ENCODE results near the gene SENP8.
"Not testable (repeated sequence)": the region's sequence is repeated elsewhere in the genome, so short reads cannot be mapped to it uniquely, and the experiment has no call there.

Gene SENP8

DNA sequence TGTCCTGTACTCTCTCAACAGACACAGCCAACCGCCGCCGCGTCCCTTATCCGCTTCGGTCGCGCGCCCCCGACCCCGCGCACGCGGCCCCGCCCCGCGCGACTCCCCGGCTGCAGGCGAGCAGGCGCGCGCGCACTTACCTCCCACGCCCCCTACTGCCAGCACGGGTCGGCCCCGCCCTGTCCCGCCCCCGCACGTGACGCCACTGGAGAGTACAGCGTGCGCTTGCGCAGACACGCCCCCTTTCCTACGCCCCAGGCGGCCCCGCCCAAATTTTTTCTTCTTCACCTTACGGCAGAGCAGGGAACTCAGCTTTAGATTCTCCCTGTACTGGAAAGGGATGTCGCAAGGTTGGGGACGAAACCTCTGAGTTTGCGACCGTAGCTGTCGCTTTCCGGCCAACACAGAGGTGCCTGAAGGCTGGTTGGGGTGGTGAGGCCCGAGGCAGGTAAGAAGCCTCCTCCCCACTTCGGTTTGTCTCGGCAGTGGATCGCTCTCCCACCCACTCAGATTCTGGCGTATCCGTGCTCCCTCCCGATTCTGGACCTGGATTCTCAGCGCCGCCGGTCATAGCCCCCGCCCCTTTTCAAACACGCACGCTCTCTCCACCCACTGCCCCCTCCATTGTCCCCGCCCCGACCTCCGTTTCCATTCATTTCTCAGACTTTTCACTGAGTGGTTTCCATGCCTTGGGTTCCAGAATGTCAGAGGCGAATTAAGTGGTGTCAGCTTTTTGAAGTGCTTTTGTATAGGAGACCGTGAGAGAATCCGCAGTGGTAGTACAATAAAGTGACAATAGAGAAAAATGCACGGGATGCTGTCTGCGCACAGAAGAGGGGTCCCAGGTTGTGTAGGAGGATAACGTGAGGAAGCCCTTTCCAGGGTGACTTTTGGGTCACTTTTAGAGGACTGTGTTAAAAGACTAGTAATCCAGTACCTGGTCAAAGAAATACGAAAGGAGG lies at the start of gene SENP8, which contains the start of gene MYO9A:
SENP8 (plus strand) TSS at position 387 of the 962 bp plus-strand sequence. CDS start 21,221 bp downstream, outside the sequence.
MYO9A (minus strand) TSS at position 134 of the 962 bp plus-strand sequence. CDS start 71,587 bp downstream, outside the sequence.
- DNase-seq: peak; percentile 99

DNA sequence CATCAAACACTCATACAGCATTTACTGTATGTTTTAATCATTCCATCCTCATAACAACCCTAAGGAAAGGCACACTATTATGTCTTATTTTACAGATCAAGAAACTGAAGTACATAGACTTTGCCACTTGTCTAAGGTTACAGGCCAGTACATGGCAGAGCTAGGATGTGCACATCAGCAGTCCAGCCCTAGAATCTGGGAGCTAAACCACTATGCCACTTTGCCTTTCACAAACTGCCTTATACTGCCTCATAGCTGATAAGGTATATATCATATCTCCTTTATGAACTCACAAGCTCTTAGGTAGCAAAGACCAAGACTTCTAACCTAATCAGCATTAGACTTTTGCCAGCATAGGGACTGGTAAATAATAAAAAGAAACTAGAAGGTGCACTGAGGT lies 49.3 kb upstream of the SENP8 start:
- DNase-seq: no peak

DNA sequence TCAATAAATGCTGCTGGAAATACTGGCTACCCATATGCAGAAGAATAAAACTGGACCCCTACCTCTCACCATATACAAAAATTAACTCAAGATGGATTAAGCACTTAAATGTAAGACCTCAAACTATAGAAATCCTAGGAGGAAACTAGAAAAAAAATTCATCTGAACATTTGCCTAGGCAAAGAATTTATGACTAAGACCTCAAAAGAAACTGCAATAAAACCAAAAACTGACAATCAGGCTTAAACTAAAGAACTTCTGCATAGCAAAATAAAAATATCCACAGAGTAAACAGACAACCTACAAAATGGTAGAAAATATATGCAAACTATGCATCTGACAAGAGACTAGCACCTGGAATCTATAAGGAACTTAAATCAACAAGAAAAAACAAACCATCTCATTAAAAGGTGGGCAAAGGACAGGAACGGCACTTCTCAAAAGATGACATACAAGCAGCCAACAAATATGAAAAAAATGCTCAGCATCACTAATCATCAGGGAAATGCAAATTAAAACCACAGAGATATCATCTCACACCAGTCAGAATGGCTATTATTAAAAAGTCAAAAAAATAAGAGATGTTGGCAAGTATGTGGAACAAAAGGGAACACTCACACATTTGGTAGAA lies 47.3 kb upstream of the SENP8 start:
- DNase-seq: no peak

DNA sequence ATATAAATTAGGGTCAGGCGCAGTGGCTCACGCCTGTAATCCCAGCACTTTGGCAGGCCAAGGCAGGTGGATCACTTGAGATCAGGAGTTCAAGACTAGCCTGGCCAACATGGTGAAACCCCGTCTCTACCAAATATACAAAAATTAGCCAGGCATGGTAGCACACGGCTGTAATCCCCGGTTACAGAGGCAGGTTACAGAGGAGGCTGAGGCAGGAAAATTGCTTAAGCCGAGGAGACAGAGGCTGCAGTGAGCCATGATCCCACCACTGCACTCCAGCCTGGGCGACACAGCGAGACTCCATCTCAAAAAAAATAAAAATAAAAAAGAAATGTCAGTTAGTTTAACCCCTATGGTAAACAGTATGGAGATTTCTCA lies 46.8 kb upstream of the SENP8 start:
- not testable (repeated sequence) for DNase-seq

DNA sequence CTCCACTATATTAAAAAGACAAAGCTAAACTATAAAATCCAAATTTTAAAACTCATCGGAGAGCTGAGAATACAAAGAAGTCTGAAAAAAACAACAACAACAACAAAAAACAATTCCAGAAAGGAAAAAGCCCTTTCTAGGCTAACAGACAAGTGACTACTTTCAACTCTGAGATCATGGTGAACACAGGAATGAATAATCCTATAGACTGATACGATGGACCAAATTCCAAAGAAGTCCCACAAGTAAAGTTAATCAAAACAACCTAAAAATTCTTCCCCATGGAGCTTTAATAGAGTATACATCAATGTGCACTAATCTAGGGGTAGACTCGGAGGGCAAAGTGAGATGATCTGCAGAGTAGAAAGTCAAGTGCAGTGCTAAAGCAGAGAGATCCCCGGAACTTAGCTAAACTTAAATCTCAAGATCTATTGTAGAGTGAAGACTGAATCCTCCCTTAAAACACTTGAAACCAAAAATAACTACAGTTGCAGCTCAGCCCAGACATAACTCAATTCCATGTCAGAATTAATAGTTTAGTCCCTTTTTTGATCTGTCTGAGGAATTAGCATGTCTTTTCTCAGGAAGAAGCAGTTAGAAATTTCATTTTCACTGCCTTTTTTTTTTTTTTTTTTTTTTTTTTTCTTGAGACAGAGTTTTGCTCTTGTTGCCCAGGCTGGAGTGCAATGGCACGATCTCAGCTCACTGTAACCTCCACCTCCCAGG lies 43.7 kb upstream of the SENP8 start:
- no peak for DNase-seq

DNA sequence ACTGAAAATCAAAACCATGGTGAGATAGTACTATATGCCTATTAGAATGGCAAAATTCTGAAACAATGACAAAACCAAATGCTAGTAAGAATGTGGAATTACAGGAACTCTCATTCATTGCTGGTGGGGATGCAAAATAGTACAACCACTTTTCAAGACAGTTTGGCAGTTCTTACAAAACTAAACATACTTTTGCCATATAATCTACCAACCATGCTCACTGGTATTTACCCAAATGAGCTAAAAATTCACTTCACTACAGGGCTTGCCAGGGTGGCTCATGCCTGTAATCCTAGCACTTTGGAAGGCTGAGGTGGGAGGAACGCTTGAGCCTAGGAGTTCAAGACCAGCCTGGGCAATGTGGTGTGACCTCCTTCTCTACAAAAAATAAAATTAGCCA lies 40.3 kb upstream of the SENP8 start:
- no peak for DNase-seq

DNA sequence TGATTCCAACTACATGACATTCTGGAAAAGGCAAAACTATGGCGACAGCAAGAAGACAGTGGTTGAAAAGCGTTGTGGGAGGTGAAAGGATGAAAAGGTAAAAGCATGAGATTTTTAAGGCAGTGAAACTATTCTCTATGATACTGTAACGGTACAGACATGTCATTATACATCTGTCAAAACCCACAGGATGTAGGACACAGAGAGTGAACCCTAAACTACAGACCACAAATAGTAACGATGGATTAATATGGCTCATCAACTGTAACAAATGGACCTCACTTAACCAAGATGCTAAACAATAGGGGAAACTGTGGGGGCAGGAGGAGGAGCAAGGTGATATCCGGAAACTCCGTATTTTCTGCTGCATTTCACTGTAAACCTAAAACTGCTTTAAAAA lies 39.3 kb upstream of the SENP8 start:
- no peak for DNase-seq

DNA sequence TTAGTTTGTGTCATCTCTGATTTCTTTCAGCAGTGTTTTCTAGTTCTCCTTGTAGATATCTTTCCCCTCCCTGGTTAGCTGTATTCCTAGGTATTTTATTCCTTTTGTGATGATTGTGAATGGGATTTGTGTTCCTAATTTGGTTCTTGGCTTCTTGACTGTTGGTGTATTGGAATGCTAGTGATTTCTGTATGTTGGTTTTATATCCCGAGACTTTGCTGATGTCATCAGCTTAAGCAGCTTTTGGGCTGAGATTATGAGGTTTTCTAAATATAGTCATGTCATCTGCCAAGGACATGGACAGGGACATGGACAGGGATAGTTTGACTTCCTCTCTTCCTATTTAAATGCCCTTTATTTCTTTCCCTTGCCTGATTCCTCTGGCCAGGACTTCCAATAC lies 36.0 kb upstream of the SENP8 start:
- no peak for DNase-seq

DNA sequence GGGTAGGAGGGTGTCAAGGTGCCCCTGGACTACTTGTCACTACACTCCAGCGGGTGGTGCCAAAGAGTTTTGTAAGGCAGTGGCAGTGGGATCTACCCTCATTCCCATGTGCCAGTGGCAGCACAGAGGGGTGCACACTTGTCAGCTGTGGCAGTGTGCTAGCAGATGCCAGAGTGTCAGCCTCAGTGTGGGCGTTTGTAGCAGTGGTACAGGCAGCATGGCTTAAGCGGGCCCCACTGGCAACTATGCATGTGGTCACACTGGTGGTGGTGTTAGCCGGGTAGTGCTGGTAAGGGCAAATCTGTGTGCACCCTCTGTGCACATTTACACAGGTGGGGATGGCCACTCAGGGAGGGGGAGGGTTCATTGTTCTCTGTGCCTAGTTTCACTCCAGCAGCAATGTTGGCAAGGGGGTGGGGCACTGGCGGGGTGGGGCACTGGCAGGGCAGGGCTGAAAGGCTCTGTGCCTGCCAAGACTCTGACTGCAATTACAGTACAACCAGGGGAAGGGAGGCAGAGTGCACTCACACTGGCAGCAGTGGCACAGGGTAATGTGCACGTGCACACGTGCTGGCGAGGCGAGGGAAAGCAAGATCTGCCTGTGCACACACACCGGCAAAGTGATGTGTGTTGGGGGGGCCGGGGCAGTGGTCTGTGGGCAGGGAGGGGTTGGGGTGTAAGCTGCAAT lies 32.0 kb upstream of the SENP8 start:
- no peak for DNase-seq

DNA sequence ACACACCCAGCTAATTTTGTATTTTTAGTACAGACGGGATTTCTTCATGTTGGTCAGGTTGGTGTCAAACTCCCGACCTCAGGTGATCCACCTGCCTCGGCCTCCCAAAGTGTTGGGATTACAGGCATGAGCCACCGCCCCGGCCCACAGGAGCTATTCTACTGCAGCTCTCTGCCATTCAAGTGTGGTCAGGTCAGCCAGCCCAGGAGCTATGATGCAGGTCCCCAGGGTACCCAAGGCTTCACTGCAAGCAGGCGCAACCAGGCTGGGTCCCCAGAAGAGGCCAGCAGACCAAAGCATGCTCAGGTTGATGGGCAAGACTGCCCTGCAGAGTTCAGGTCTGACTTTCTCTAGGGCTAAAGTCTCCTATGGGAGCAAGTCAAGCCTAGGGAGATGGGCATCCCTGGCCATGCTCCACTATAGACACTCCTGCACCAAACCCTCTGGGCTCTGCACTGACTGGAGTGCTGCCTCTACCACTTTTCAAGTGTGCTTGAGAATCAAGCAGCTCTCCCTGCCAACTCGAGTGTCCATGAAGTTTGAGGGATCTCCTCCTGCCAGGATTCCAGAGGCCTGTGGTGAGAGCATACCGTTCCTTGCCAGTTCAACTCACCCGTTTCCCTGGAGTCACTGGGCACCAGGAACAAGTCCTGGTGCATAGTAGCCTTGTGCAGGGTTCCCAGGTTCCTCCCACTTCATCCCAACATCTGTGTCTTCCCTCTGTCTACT lies 31.1 kb upstream of the SENP8 start:
- DNase-seq: no peak

DNA sequence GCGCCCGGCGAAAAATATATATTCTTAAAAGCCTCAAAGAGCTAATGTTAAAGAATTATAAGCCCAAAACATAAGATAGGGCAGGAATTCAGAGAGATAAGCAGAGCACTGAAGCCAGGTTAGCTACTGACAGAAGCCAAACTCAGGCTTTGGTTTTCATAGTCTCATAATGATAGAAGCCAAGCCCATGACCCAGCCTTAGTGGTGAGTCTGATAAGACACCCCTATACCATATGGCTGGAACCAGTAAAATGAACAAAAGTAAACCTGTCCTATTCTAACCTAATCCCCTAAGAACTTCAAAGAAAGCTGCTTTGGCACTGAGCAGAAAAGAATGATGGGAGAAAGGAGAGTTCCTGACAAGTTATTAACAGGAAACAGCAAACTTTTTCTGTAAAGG lies 26.2 kb upstream of the SENP8 start:
- DNase-seq: no peak

DNA sequence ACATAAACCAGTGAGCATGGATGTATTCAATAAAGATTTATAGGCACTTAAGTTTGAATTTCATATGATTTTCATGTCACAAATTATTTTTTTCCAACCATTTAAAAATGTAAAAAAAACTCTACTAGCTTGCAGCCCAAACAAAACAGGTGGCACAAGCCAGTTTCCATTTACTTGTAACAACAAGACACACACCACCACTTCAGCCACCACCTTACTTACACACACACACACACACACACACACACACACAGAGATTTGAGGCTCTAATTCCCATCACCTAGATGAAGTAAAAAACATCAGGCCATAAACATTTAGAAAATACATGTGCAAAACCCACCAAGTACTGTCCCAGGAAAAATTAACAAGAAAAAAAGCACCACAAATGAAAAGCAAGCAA lies 25.5 kb upstream of the SENP8 start:
- DNase-seq: no peak

DNA sequence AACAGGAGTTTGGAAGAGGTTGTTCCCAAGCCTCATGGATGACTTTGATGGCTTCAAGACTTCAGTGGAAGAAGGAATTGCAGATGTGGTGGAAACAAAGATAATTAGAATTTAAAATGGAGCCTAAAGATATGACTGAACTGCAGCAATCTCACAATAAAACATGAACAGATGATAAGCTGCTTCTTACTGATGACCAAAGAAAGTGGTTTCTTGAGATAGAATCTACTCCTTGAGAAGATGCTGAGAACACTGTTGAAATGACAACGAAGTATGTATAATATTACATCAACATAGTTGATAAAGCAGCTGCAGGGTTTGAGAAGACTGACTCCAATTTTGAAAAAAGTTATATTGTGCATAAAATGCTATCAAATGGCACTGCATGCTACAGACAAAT lies 21.4 kb upstream of the SENP8 start:
- DNase-seq: no peak

DNA sequence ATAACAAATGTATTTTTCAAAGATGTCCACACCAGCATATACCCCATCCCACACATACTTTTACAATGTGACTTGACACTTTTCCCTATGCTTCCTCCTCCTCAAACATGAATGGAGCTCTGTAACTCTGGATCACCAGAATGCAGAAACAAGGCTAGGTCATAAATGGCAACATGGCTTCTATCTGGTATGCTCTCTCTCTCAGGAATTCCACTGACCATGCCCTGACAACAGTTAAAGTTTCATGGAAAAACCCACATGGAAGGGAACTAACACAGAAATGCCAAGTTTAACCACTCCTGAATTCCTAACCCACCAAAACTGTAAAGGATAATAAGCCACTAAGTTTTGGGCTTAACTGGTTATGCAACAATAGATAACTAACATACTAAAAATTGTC lies 20.2 kb upstream of the SENP8 start:
- no peak for DNase-seq

DNA sequence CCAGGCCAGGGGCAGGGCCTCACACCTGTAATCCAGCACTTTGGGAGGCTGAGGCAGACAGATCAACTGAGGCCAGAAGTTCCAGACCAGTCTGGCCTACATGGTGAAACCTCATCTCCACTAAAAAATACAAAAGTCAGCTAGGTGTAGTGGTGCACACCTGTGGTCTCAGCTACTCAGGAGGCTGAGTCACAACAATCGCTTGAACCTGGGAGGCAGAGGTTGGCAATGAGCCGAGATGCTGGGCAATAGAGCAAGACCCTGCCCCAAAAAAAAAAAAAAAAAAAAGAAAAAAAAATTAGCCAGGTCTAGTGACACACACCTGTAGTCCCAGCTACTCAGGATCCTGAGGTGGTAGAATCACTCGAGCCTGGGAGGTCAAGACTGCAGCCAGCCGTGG lies 19.0 kb upstream of the SENP8 start:
- no peak for DNase-seq

DNA sequence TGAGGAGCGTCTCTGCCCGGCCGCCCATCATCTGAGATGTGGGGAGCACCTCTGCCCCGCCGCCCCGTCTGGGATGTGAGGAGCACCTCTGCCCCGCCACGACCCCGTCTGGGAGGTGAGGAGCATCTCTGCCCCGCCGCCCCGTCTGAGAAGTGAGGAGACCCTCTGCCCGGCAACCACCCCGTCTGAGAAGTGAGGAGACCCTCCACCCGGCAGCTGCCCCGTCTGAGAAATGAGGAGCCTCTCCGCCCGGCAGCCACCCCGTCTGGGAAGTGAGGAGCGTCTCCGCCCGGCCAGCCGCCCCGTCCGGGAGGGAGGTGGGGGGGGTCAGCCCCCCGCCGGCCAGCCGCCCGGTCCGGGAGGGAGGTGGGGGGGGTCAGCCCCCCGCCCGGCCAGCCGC lies 17.7 kb upstream of the SENP8 start:
- not testable (repeated sequence) for DNase-seq

DNA sequence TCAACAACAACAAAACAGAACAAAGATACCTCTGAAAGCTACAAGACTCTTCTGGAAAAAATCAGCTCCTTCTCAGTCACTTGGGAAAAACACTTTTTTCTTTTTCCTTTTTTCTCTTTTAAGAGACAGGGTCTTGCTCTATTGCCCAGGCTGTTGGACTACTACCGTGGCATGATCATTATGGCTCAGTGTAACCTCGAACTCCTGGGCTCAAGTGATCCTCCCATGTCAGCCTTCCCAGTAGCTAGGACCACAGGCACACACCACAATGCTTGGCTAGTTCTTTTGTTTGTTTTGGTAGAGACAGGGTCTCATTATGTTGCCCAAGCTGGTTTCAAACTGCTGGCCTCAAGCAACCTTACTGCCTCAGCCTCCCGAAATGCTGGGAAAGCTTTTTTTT lies 13.1 kb upstream of the SENP8 start:
- no peak for DNase-seq

DNA sequence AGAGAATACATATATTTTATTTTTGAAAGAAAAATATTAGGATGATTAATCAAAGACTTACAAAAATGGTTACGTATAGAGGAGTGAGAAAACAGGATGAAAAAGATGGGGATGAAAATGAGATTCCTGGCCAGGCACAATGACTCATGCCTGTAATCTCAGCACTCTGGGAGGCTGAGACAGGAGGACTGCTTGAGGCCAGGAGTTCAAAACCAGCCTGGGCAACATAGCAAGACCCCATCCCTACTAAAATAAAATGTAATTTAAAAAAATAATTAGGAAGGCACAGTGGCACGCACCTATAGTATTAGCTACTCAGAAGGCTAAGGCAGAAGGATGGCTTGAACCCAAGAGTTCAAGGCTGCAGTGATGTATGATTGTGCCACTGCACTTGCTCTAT lies 12.1 kb upstream of the SENP8 start:
- no peak for DNase-seq

DNA sequence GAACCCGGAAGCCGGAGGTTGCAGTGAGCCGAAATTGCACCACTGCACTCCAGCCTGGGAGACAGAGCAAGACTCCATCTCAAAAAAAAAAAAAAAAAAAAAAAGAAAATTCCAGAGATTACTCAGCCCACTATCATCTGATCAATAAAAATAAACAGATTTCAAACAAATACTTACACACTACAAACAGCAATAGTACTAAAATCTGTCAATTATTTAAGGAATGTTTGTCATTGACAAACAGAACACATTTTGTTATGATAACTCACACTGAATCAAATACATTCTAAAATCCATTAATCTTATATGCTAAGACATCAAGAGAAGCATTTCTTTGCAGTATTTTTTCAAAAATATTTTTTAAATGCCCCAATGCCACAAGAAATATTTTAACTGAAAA lies 7.8 kb upstream of the SENP8 start:
- DNase-seq: no peak

DNA sequence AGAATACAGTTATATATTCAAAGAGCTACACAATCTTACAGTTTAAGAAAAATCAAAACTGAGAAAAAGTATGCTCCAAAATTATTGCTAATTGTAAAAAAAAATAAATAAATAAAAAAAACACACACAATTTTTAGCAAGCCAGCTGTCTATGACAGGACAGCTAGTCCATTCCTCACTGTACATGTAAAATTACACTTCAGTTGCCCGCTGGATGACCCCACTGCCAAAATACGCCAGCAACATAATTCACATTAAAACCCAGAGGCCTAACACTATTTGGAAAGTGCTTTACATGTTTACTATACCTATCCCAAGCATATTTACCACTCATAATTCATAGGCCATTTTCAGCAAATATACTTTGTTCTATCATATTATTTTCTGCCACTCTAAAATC lies 6.1 kb upstream of the SENP8 start:
- DNase-seq: no peak

DNA sequence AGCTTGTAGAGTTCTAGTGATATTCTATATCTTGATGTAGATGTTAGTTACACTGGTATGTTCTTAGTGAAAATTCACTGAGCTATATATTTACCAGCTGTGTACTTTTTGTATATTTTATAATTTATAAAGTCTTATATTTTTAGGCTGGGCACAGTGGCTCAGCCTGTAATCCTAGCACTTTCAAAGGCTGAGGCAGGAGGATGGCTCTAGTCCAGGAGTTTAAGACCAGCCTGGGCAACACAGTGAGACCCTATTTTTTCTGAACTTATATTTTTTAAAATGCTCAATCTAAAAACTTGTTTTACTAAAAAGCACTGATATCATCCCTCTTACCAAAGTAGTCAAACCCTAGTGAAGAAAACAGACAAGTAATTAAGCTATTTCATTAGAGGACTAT lies 5.4 kb upstream of the SENP8 start:
- DNase-seq: no peak

DNA sequence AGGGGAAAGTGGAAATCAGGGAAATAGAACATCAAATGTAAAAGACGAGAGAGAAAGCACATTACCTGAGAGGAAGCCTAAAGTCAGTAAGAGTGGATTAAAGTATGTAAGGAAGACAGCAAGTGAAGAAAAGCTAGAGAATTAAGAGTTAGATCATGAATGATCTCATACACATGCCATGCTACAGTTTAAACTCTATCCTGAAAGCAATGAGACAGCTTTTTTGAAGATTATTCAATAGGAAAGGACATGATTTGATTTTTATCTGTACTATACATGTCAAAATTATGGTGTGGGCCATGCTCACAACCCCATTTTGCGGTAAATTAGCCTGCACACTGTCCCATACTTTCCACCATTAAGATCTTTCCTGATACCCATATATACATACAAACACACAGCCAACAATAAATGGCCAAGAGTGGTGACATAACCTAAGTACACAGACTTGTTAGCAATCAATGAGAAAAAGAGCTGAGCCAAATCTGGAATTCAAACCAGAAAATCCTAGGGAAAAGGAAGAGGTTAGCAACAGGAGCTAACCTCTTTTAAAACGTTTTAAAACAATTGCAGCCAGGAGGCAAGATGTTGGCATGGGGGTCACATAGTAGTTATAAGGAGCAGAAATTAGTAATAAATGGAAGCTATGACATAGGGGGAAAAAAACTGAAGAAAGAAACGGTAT lies 4.7 kb upstream of the SENP8 start:
- no peak for DNase-seq
